H1 (cell line): ENCODE data around the gene HS6ST1. TPM values are rescaled to one million over a fixed set of nuclear protein-coding genes. Genes with fewer than 3 reads are reported as not detected.

Experiments
- ASH2L ChIP-seq: fragments of 200-600, 300-600 bp; sonication (generic); IDR thresholded peaks from one replicate; pipeline ENCODE4 v1.7.1; 2017; ENCODE audit warnings: low read length
- CBX5 ChIP-seq: fragments of 300-800, 300-1000 bp; sonication (generic); IDR thresholded peaks from 2 replicates; pipeline ENCODE4 v1.7.1; 2016; ENCODE audit warnings: antibody characterized with exemption, low read length, low read depth
- CBX8 ChIP-seq: fragments of 300-800, 300-1000 bp; sonication (generic); IDR thresholded peaks from 2 replicates; pipeline ENCODE4 v1.7.1; 2016; ENCODE audit warnings: low read depth, low read length, borderline replicate concordance
- E2F6 ChIP-seq: IDR thresholded peaks from 2 replicates; pipeline ENCODE4 v1.6.1; 2012; ENCODE audit warnings: inconsistent platforms
- GTF2F1 ChIP-seq: IDR thresholded peaks from 2 replicates; pipeline ENCODE4 v1.6.1; 2012; ENCODE audit warnings: low read depth, low read length, improper control_type of control experiment, borderline replicate concordance
- HDAC2 ChIP-seq, 2 experiments: fragments of 300-600 bp in 1 of 2; sonication (generic) in 1 of 2; IDR thresholded peaks; 2 replicates each; pipeline ENCODE4 v1.6.1; 2011 to 2012; ENCODE audit warnings: low read depth in 2 of 2, low read length in 2 of 2, mild to moderate bottlenecking in 2 of 2, moderate library complexity in 2 of 2, borderline replicate concordance in 1 of 2, inconsistent platforms in 1 of 2
- KDM4A ChIP-seq: IDR thresholded peaks from one replicate; pipeline ENCODE4 v1.7.1; 2012; ENCODE audit warnings: low read depth, mild to moderate bottlenecking, moderate library complexity, low read length, inconsistent platforms; ENCODE audit not compliant: severe bottlenecking
- KDM5A ChIP-seq: fragments of 200-600 bp; IDR thresholded peaks from 2 replicates; pipeline ENCODE4 v1.7.1; 2012; ENCODE audit warnings: mild to moderate bottlenecking, low read length, inconsistent platforms, mixed read lengths
- MAX ChIP-seq: IDR thresholded peaks from 2 replicates; pipeline ENCODE4 v1.6.1; 2012; ENCODE audit warnings: inconsistent platforms
- NANOG ChIP-seq: IDR thresholded peaks from 2 replicates; pipeline ENCODE4 v1.6.1; 2011; ENCODE audit warnings: low read length, low read depth, mild to moderate bottlenecking, inconsistent platforms; ENCODE audit not compliant: insufficient read depth, poor library complexity, severe bottlenecking
- NRF1 ChIP-seq: IDR thresholded peaks from 2 replicates; pipeline ENCODE4 v1.6.1; 2011; ENCODE audit warnings: mild to moderate bottlenecking, low read depth, low read length, improper control_type of control experiment
- PHF8 ChIP-seq: fragments of 200-600 bp; sonication (generic); conservative IDR thresholded peaks from 2 replicates; pipeline ENCODE4 v1.7.1; 2012; ENCODE audit warnings: low read depth, mild to moderate bottlenecking, inconsistent platforms, low read length, moderate library complexity
- POLR2A ChIP-seq, 2 experiments: IDR thresholded peaks; 1 replicate in 1 of 2; 2 replicates in 1 of 2; pipeline ENCODE4 v1.6.1; 2011; ENCODE audit warnings: low read depth in 2 of 2, low read length in 2 of 2, mild to moderate bottlenecking in 2 of 2; ENCODE audit errors: control extremely low read depth in 1 of 2
- POU5F1 ChIP-seq: IDR thresholded peaks from 2 replicates; pipeline ENCODE4 v1.6.1; 2011; ENCODE audit warnings: low read depth, mild to moderate bottlenecking, low read length, moderate library complexity
- RAD21 ChIP-seq, 2 experiments: IDR thresholded peaks in 1 of 2; conservative IDR thresholded peaks in 1 of 2; 2 replicates each; pipeline ENCODE4 v1.6.1; 2011; ENCODE audit warnings: low read depth in 2 of 2, low read length in 2 of 2, improper control_type of control experiment in 1 of 2, inconsistent platforms in 1 of 2, mild to moderate bottlenecking in 1 of 2, moderate library complexity in 1 of 2
- RNF2 ChIP-seq: fragments of 200-900, 300-1000 bp; sonication (generic); IDR thresholded peaks from 2 replicates; pipeline ENCODE4 v1.7.1; 2016; ENCODE audit warnings: borderline replicate concordance, low read depth, mild to moderate bottlenecking, antibody characterized with exemption, low read length; ENCODE audit not compliant: poor library complexity, severe bottlenecking; ENCODE audit errors: missing control alignments
- RXRA ChIP-seq: IDR thresholded peaks from 2 replicates; pipeline ENCODE4 v1.6.1; 2011; ENCODE audit warnings: low read depth, mild to moderate bottlenecking, low read length, moderate library complexity; ENCODE audit not compliant: insufficient read depth
- SP2 ChIP-seq: IDR thresholded peaks from 2 replicates; pipeline ENCODE4 v1.6.1; 2012; ENCODE audit warnings: mild to moderate bottlenecking, low read length, inconsistent platforms
- SUZ12 ChIP-seq: fragments of 200-600 bp; sonication (generic); IDR thresholded peaks from 2 replicates; pipeline ENCODE4 v1.6.1; 2012; ENCODE audit warnings: mild to moderate bottlenecking, inconsistent platforms, low read length, moderate library complexity, mixed read lengths
- USF2 ChIP-seq: IDR thresholded peaks from 2 replicates; pipeline ENCODE4 v1.6.1; 2011; ENCODE audit warnings: low read length, improper control_type of control experiment
- YY1 ChIP-seq: IDR thresholded peaks from 2 replicates; pipeline ENCODE4 v1.6.1; 2011; ENCODE audit warnings: low read depth, mild to moderate bottlenecking, low read length
- polyA plus RNA-seq, 7 experiments: library from polyadenylated mRNA; depleted of rRNA in 3 of 7; stranded (reverse) in 5 of 7; unstranded in 2 of 7; fragments of >200 nt in 5 of 7; fragments of 200-250 nt in 2 of 7; gene quantifications; 1 replicate in 5 of 7; 2 replicates in 1 of 7; 4 replicates in 1 of 7; pipeline versions ENCODE4 v1.2.1 to v1.2.3, GENCODE V29; 2011 to 2013; ENCODE audit warnings: missing spikeins in 2 of 7, mixed read lengths in 2 of 7
- total RNA-seq: library from RNA; stranded (reverse); fragmentation: NEBNext Ultra II Directional; extraction: Animal tissue kit (Norgen Biotek cat#: 25700); gene quantifications from 2 replicates; pipeline ENCODE4 v1.2.1, GENCODE V29; 2021

HS6ST1 gene
- total and polyA plus RNA-seq, 2 of the 8 experiments (the other 6 are each of a cell fraction or from before 2014, with no cell fraction given) = 37.4 to 74.6 TPM

GRCh38 chr2:128318776-128319464 lies at the start of gene HS6ST1 (continued):
- TF ChIP-seq E2F6 (peak; percentile 31; the same call in 1 of the 2 replicates), ASH2L (peak; percentile 49), YY1 (no peak), HDAC2 (IDR thresholded peaks at IDR 0.05; ENCODE audit: borderline replicate concordance in 1 of 2, low read depth in 2 of 2, low read length in 2 of 2) (no peak), NANOG (no peak), CBX5 (no peak), SUZ12 (no peak), USF2 (no peak), KDM5A (no peak), KDM4A (peak; percentile 75), PHF8 (no peak; the same call in 1 of the 2 replicates), RNF2 (no peak), POU5F1 (no peak), SP2 (no peak), NRF1 (no peak), RAD21 (IDR thresholded peaks at IDR 0.05 in 1 of 2, conservative IDR thresholded peaks at IDR 0.05 in 1 of 2; ENCODE audit: low read depth in 2 of 2, low read length in 2 of 2) (peak in 1 of 2 experiments; percentile 12; a peak in 1 of 4 replicates), POLR2A (IDR thresholded peaks at IDR 0.05; ENCODE audit: control extremely low read depth in 1 of 2, low read depth in 2 of 2, low read length in 2 of 2) (peak in 1 of 2 experiments; percentile 18; a peak in 1 of 3 replicates), GTF2F1 (no peak), CBX8 (no peak), RXRA (no peak), MAX (peak; percentile 37)
